T47D (cell line): Measurements from ENCODE around the gene TLL2.

Experiments used
- DNase-seq, 2 experiments: peaks; one replicate each; pipeline versions ENCODE4 v3.0.0 to v3.0.0-alpha.2; 2011 to 2012; ENCODE audit warnings: low read depth in 1 of 2, low spot score in 1 of 2
- JUND ChIP-seq: IDR thresholded peaks from 2 replicates; pipeline ENCODE4 v1.6.1; 2012; ENCODE audit warnings: low read depth
- in situ Hi-C: cut with HindIII; loops from 2 replicates; pipeline ENCODE4 v1.10.0; 2016; ENCODE audit warnings: low sequenced_read_pairs, low pct_unique_long_range_greater_than_20kb

Gene TLL2

DNA sequence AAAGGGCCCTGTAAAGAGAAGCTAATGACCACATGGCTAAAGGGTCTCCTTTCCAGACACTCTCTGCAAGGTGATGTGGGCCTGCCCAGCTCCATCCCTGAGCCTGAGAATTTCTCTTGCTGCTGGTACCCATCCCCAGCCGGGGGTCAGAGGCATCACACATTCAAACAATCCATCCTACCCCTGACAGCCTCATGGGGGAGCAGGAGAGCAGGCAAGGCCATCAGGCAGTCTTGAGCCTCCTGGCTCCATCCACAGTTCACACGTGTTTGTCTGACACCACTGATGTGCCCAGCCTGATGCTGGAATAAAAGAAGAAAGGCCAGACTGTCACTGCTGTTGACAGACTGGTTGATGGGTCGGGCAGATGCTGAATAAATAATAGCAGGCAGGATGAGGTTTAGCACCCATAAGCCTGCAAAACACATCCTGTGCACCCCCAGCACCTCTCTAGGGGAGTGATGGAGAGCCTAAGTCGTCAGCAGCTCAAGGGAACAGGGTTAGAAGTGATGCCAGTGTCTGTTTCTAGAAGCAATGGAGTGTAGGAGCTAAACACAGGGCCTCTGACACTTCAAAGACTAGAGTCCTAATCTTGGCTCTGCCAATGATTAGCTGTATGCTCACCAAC, 43.5 kb downstream of the TLL2 start:
- in situ Hi-C loops: no loop called here
- TF ChIP-seq JUND: no peak
- peak; percentile 50 to 68 for DNase-seq

- DNase-seq: no peak
- in situ Hi-C loops: no loop called here
- no peak for TF ChIP-seq JUND
These were observed 44.9 kb downstream of the TLL2 start for GRCh38 chr10:96468845-96469244.

DNA sequence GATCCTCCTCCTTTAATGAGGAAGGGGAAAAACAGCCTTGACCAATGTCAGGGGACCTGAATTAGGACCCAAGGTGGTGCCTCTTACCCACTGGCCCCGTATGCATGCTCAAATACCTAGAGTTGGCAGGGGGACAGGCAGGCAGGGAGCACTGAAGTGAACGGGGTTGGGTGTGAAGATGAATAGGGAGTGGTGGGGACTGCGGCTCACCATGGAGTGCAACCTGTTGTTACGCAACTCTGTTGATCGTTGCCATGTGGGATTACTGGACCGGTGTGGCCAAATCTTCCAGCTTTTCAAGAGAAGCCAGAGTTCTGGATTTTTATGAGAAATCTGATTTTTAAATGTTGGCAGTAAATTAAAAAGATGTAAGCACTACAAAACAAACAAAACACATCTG, 48.1 kb downstream of the TLL2 start:
- no peak for TF ChIP-seq JUND
- DNase-seq: no peak
- in situ Hi-C loops: no loop called here

DNA sequence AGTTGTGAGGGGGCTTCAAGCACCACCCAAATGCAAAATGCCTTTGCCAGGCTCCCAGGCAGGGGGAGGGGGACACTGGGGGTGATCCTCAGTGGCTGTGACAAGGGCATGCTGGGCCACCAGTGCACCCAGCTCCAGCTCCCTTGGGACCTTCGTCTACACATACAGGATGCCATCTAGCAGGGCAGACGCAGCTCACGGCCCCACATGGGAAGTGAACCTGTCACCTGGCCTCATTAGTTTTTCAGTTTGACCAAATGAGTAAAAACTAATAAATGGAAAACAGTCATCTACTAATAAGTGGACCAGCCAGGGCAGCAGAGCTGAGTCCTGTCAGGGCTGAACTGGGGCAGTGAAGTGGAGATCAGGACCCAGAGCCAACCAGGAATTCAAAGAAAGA, 50.2 kb downstream of the TLL2 start:
- no peak for TF ChIP-seq JUND
- in situ Hi-C loops: no loop called here
- no peak for DNase-seq

- no peak for DNase-seq
- in situ Hi-C loops: no loop called here
- TF ChIP-seq JUND: no peak
These were observed 51.0 kb downstream of the TLL2 start for GRCh38 chr10:96462606-96463151.

DNA sequence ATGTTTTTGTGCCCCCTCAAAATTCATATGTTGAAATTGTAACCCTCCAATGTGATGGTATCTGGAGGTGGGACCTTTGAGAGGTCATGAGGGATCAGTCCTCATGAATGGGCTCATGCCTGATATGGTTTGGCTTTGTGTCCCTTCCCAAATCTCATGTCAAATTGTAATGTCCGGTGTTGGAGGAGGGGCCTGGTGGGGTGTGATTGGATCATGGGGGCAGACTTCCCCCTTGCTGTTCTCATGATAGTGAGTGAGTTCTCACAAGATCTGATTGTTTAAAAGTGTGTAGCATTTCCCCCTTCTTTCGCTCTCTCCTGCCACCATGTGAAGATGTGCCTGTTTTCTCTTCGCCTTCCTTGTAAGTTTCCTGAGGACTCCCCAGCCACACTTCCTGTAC, 53.4 kb downstream of the TLL2 start:
- no peak for TF ChIP-seq JUND
- in situ Hi-C loops: no loop called here
- DNase-seq: no peak

- TF ChIP-seq JUND: no peak
- in situ Hi-C loops: no loop called here
- no peak for DNase-seq
These were observed 56.4 kb downstream of the TLL2 start for GRCh38 chr10:96457341-96457740.

DNA sequence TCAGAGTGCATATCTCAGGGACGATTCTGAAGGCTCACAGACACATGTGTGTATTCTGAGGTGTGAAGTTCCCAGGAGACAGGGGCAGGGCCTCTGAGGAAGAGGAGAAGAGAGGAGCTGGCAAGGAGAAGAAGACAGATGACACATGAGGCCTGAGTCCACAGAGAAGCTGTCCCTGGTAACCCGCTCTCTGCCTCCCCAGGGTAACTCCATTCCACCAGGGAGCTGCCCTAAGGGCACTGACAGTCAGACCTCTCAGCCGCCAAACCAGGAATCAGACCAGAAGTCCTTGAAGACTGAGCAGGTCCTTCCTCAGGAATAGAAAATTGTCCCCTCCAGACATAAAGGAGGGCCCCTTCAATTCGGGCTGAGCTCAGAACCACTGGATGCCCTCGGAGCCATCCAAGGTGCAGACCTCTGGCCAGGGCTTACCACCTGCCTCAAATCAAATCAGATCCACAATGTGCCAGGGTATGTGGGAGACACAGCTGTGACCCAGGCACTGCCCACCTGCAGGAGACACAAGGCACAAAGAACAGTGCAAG, 57.4 kb downstream of the TLL2 start:
- TF ChIP-seq JUND: no peak
- no peak for DNase-seq
- in situ Hi-C loops: no loop called here

- TF ChIP-seq JUND: no peak
These were observed 59.7 kb downstream of the TLL2 start for GRCh38 chr10:96453856-96454583.

GRCh38 chr10:96452494-96453153, 61.1 kb downstream of the TLL2 start:
- no peak for TF ChIP-seq JUND
- in situ Hi-C loops: no loop called here
- DNase-seq: no peak

More at GRCh38 chr10:96453856-96454583, 59.7 kb downstream of the TLL2 start:
- no peak for DNase-seq
- in situ Hi-C loops: no loop called here

- no peak for TF ChIP-seq JUND
- in situ Hi-C loops: no loop called here
- DNase-seq: no peak
These were observed 63.1 kb downstream of the TLL2 start for GRCh38 chr10:96450529-96451207.

DNA sequence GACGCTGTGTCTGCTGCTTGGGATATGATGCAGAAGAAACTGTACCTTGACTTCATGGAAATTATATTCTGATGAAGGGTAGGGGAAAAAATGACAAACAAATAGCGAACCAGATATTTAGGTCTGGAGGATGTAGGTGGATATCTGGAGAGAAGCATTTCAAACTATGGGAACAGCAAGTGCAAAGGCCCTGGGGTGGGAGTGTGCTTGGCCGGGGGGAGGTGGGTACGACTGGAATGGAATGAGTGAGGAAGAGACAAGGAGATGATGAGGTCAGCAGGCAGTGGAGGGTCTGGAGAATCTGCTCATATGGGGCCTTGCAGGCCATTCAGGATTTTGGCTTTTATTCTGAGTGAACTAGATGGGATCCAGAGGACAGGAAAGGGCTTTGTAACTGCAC, 65.2 kb downstream of the TLL2 start:
- no peak for TF ChIP-seq JUND
- no peak for DNase-seq
- in situ Hi-C loops: no loop called here

DNA sequence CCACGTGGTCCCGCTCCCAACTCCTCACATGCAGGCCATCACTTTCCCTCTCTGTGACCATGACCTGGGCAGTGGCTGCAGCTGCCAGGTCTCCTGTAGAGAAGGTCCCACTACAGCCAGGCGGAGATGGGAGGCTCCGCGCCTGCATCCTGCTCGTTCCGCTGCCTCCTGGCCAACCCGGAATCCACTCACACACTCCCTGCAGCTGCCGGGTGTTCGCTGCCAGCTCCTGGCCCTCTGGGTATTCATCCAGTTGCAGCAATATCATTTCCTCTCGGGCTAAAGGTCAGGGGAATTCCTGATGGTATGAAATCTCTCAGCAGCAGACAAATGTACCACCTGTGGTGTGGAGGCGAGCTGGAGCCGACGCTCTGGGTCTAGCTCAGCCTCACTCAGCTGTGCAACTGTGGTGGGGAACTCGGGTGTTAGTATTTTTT, 65.7 kb downstream of the TLL2 start:
- no peak for DNase-seq
- no peak for TF ChIP-seq JUND
- in situ Hi-C loops: no loop called here
